ENCODE measurements around the gene DCUN1D2.

DNA sequence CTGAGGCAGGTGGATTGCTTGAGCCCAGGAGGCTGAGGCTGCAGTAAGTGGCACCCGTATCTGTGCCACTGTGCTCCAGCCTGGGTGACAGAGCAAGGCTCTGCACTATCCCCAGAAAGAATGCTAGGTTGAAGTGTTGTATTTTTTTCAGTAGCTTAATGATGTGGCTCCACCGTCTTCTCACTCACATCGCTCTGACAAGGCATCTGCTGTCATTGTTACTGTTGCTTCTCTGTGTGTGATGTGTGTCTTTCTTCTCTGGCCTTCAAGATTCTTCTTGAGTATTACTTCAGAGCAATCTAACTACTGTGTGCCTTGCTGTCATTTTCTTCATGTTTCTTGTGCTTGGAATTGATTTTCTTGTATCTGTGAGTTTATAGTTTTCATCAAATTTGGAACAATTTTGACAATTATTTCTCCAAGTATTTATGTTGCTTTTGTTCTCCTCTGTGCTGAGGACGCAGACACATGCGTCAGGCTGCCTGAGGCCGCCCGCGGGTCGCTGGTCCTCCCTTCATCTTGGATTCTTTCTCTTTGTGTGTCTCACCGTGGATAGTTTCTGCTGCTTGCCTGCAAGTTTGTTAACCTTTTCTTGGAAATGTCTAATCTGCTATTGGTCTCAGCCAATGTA is 48.0 kb downstream of the DCUN1D2 start:
- TF ChIP-seq, protein P1, sequence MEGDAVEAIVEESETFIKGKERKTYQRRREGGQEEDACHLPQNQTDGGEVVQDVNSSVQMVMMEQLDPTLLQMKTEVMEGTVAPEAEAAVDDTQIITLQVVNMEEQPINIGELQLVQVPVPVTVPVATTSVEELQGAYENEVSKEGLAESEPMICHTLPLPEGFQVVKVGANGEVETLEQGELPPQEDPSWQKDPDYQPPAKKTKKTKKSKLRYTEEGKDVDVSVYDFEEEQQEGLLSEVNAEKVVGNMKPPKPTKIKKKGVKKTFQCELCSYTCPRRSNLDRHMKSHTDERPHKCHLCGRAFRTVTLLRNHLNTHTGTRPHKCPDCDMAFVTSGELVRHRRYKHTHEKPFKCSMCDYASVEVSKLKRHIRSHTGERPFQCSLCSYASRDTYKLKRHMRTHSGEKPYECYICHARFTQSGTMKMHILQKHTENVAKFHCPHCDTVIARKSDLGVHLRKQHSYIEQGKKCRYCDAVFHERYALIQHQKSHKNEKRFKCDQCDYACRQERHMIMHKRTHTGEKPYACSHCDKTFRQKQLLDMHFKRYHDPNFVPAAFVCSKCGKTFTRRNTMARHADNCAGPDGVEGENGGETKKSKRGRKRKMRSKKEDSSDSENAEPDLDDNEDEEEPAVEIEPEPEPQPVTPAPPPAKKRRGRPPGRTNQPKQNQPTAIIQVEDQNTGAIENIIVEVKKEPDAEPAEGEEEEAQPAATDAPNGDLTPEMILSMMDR (IDR thresholded peaks at IDR 0.05): no peak
- TF ChIP-seq EP300 (IDR thresholded peaks at IDR 0.05) (no peak), POLR2A (IDR thresholded peaks at IDR 0.05) (no peak)
